HG03139 (cell line): Measurements from ENCODE around the gene DAD1.
"Not testable (repeated sequence)": the region's sequence is repeated elsewhere in the genome, so short reads cannot be mapped to it uniquely, and the experiment has no call there.

ENCODE experiments used
- ATAC-seq: cut with Tn5 transposase; IDR thresholded peaks from one replicate; pipeline ENCODE4 v1.9.1; 2021; ENCODE audit not compliant: unreplicated experiment

Gene DAD1

DNA sequence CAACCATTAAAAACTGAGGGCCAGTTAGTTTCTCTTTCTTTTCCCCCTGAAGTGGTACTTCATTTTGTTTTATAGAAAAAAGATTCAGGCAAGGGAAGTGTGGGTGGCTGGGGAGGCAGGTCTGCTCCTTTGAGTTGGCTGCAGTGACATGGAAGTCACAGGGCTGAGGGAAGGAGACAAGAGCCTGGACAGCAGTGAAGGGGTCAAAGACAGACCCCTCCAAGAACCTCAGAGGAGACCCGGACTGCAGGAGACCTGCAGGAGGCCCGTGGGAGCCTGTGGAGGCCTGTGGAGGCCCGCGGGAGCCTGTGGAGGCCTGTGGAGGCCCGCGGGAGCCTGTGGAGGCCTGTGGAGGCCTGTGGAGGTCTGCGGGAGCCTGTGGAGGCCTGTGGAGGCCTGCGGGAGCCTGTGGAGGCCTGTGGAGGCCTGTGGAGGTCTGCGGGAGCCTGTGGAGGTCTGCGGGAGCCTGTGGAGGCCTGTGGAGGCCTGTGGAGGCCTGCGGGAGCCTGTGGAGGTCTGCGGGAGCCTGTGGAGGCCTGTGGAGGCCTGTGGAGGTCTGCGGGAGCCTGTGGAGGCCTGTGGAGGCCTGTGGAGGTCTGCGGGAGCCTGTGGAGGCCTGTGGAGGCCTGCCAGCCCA, 35.0 kb downstream of the DAD1 start:
- ATAC-seq: not testable (repeated sequence)

DNA sequence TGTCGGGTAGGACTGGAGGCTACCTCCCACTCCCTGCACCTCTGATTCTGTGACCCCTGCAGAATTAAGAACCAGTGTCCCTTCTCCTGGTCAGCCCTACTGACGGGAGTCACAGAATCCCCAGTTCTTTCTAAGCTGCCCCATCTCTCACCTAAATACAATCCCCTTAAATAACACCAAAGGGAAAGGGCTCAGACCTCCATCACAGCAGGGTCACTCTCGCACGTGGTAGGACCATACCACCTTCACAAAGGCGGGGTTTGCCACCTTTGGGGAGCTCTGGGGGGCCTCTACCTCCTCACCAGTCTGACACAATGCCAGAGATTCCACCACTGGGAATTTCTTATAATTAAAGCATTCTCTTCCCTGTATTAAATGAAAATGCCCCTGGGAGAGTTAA, 35.6 kb downstream of the DAD1 start:
- no peak for ATAC-seq

DNA sequence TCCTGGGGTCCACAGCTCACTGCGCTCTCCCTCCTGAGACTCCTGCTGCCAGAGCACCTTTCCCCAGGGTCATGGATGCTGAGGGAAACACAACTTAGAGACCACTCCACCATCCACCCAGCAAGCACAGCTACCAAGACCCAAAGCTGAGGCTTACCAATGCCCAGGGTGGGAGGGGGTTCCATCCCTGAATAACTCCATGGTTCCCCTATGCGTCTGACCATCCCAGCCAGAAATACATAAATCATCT, 36.3 kb downstream of the DAD1 start:
- no peak for ATAC-seq

DNA sequence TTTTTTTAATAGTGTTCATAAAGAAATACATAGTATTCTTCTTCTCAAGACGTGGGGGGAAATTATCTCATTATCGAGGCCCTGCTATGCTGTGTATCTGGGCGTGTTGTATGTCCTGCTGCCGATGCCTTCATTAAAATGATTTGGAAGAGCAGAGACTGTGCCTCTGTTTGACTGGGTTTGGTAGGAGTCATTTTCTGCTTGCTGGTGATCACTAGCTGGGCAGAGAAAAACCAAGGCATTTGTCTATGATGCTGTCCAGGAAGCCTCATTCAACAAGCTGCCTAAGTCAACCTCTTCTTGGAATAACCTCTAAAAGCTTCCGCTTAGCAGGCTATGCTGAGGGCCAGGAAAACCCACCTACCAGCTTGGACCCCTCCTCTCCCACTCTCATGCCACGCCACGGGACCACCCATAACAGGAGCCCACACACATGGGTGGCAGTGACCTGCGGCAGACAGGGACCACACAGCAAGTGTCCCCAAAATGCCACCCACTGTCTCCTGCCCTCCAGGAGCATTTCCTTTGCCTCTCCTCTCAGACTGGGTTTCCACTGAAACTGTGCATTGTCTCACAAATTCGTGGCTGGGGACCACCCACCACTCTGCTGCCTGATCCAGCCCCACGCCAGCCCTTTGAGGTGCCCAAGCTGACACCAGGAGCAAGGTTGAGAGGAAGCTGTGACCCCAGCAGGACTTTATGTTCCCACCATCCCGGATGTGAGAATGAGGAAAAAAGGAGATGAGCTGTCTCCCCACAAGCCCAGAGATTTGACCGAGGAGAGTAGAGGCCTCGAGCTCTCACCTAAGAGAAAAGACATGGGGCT, 36.8 kb downstream of the DAD1 start:
- ATAC-seq: no peak

DNA sequence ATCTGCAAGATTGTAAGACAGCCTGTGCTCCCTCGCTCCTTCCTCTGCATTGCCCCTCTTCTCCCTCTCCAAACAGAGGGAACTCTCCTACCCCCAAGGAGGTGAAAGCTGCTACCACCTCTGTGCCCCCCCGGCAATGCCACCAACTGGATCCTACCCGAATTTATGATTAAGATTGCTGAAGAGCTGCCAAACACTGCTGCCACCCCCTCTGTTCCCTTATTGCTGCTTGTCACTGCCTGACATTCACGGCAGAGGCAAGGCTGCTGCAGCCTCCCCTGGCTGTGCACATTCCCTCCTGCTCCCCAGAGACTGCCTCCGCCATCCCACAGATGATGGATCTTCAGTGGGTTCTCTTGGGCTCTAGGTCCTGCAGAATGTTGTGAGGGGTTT, 37.4 kb downstream of the DAD1 start:
- no peak for ATAC-seq

DNA sequence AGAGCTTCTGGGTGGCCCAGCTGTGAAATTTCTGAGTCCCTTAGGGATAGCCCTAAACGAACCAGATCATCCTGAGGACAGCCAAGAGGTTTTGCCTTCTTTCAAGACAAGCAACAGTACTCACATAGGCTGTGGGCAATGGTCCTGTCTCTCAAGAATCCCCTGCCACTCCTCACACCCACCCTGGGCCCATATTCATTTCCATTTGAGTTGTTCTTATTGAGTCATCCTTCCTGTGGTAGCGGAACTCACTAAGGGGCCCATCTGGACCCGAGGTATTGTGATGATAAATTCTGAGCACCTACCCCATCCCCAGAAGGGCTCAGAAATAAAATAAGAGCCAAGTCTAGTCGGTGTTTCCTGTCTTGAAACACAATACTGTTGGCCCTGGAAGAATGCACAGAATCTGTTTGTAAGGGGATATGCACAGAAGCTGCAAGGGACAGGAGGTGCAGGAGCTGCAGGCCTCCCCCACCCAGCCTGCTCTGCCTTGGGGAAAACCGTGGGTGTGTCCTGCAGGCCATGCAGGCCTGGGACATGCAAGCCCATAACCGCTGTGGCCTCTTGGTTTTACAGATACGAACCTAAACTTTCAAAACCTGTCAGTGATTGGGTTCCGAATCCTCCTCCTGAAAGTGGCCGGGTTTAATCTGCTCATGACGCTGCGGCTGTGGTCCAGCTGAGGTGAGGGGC, 38.9 kb downstream of the DAD1 start:
- peak; percentile 41 for ATAC-seq

DNA sequence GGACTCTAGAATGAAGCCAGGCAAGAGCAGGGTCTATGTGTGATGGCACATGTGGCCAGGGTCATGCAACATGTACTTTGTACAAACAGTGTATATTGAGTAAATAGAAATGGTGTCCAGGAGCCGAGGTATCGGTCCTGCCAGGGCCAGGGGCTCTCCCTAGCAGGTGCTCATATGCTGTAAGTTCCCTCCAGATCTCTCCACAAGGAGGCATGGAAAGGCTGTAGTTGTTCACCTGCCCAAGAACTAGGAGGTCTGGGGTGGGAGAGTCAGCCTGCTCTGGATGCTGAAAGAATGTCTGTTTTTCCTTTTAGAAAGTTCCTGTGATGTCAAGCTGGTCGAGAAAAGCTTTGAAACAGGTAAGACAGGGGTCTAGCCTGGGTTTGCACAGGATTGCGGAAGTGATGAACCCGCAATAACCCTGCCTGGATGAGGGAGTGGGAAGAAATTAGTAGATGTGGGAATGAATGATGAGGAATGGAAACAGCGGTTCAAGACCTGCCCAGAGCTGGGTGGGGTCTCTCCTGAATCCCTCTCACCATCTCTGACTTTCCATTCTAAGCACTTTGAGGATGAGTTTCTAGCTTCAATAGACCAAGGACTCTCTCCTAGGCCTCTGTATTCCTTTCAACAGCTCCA, 39.6 kb downstream of the DAD1 start:
- ATAC-seq: no peak

DNA sequence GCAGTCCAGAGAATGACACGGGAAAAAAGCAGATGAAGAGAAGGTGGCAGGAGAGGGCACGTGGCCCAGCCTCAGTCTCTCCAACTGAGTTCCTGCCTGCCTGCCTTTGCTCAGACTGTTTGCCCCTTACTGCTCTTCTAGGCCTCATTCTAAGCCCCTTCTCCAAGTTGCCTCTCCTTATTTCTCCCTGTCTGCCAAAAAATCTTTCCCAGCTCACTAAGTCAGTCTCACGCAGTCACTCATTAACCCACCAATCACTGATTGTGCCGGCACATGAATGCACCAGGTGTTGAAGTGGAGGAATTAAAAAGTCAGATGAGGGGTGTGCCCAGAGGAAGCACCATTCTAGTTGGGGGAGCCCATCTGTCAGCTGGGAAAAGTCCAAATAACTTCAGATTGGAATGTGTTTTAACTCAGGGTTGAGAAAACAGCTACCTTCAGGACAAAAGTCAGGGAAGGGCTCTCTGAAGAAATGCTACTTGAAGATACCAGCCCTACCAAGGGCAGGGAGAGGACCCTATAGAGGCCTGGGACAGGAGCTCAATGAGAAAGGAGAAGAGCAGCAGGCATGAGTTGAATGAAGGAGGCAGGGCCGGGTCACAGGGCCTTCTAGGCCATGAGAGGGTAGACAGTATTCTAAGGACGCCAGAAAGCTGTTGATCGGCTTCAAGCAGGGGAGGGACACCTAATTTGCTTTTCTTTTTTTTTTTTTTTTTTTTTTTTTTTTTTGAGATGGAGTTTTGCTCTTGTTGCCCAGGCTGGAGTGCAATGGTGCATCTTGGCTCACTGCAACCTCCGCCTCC, 40.9 kb downstream of the DAD1 start:
- no peak for ATAC-seq

DNA sequence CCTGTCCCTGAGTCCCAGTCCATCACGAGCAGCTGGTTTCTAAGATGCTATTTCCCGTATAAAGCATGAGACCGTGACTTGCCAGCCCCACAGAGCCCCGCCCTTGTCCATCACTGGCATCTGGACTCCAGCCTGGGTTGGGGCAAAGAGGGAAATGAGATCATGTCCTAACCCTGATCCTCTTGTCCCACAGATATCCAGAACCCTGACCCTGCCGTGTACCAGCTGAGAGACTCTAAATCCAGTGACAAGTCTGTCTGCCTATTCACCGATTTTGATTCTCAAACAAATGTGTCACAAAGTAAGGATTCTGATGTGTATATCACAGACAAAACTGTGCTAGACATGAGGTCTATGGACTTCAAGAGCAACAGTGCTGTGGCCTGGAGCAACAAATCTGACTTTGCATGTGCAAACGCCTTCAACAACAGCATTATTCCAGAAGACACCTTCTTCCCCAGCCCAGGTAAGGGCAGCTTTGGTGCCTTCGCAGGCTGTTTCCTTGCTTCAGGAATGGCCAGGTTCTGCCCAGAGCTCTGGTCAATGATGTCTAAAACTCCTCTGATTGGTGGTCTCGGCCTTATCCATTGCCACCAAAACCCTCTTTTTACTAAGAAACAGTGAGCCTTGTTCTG, 41.6 kb downstream of the DAD1 start:
- no peak for ATAC-seq

DNA sequence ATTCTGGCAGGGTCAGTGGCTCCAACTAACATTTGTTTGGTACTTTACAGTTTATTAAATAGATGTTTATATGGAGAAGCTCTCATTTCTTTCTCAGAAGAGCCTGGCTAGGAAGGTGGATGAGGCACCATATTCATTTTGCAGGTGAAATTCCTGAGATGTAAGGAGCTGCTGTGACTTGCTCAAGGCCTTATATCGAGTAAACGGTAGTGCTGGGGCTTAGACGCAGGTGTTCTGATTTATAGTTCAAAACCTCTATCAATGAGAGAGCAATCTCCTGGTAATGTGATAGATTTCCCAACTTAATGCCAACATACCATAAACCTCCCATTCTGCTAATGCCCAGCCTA, 42.3 kb downstream of the DAD1 start:
- no peak for ATAC-seq

DNA sequence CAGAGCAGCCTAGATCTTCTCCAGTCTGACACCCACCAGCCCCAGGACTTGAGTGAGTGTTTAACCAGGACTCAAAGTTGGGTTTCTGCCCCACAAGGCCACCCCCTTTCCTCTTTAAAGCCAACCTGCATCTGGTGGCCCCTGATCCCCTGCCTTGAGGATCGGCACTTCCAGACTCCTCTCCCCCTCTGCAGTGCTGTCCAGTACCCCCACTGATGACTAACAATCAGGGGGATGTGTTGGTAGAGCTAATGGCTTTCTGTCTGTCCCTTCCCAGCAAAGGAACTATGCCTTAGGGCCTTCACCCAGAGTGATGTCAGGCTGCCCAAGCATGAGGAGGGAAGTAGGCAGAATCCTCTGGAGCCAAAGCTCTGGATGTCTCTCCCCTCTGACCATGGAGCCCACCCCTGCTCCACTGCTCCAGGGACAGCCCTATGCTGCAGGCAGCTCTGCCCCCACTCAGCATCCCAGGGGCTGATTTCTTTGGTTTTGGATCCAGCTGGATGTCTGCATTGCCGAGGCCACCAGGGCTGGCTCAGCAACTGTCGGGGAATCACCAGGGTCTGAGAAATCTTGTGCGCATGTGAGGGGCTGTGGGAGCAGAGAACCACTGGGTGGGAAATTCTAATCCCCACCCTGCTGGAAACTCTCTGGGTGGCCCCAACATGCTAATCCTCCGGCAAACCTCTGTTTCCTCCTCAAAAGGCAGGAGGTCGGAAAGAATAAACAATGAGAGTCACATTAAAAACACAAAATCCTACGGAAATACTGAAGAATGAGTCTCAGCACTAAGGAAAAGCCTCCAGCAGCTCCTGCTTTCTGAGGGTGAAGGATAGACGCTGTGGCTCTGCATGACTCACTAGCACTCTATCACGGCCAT, 42.9 kb downstream of the DAD1 start:
- ATAC-seq: no peak

DNA sequence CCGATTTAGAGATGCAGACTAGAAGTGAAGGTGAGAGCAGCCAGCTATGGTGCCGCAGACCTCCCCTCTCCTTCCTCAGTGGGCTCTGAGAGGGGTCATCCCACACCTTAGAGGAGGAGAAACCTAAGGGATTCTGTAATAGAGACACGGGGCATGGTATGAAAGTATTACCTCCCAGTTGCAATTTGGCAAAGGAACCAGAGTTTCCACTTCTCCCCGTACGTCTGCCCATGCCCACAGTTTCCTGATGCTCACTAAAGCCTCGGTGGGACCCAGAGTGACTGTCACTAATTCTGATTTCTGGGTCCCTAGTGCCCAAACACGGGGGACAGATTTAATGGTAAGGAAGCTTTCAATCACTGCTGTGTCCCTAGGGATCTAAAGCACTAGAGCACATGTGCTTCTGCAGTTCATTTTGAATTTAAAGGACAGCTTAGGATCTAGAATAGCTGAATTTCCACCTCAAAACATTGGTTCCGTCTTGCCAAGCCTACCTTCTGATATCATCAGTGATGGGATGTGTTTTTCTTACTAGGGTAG, 44.1 kb downstream of the DAD1 start:
- ATAC-seq: no peak

DNA sequence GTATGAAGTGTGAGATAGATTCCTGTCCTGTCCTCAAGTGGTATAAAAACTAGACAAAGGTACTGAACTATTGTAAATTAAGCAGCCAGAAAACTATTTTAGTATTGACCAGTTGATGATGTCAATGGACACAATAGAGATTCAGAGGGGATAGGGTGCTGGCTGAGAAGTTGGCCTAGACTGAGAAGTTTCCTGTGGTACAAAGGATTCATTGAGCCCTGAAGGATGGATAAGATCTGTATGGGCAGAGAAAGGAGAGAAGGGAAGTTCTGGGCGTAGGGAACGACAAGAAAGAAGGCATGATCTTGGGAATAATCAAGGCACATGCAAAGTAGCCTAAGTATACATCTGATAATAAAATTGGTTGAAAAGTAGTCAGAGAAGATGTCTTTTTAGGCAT, 44.6 kb downstream of the DAD1 start:
- no peak for ATAC-seq

DNA sequence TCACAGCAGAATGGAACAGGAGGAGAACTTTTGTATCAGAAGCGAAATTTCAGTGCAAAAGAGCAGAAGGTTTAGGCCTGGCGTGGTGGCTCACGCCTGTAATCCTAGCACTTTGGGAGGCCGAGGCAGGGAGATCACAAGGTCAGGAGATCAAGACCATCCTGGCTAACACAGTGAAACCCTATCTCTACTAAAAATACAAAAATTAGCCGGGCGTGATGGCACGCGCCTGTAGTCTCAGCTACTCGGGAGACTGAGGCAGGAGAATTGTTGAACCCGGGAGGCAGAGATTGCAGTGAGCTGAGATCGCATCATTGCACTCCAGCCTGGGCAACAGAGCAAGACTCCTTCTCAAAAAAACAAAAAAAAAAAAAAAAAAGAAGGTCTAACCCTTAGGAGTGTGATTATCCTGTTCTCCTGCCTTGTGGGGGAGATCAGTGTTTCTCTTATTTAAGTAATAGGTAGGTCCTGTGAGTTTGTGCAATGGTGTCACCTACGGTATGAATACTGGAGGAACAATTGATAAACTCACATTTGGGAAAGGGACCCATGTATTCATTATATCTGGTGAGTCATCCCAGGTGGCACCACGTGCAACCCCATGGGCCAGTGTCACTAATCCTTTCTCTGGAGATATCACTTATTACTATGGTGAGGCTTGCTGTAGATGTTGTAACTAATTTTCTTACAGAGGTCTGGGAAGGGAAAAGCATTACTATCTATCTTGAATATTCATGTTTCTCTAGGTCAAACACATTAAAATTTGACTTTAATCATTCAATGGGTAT, 45.3 kb downstream of the DAD1 start:
- not testable (repeated sequence) for ATAC-seq

DNA sequence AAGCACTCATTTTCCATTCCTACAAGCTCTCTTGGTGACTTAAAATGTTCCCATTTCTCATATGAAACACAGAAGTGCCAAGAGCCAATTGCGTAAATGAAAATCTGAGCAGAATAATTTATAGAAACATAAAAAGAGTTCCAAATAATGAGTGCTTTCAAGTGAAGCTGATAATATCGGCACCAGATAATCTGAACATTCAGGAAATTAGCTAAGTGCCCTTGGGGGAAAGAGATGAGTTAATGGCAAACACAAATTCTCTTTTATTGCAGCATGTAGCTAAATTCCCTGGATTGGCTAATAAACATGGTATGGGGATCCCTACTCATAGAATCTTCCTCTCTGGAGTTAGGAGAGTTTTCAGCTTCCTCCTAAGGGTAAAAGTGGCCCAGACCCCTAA, 46.7 kb downstream of the DAD1 start:
- ATAC-seq: no peak

DNA sequence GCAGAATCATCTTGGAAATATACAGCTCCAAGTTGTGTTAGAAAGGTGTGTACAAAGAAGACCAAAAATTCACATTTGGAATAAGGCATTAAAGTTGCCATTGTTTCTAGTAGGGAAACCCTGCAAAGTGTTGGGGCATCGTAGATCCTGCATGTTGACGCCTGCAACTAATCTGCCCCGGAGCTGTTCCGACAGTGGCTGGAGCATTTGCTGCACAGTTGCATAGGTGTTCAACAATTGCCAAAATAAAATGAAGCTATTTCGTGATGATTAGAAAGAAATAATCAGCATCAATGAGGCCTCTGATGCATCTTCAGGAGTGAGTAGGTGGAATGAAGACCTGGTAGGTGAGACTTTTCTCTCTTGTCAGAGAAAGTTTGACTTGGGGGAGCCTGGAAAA, 47.3 kb downstream of the DAD1 start:
- no peak for ATAC-seq

DNA sequence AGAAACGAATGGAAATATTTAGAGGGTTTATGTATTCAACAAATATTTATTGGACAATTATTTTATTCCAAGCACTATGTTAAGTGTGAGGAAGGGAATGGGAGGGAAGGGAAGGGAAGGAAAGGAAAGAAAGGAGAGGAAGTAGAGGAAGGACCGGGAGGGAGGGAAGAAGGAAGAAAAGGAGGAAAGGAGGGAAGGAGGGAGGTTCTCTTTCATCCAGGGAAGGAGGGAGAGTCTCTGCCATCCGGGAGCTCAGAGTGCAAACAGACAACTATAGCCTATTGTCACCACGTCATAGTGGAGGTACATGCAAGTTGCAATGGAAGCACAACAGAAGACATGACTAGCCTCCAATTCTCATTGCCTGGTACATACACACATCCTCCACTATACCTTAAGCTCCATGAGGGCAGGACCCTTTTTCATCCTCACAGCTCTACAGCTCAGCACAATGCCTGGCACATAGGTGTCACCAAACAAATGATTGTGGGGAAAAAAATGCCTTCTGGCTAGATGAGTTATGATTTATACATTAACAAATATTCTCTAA, 48.1 kb downstream of the DAD1 start:
- ATAC-seq: no peak

DNA sequence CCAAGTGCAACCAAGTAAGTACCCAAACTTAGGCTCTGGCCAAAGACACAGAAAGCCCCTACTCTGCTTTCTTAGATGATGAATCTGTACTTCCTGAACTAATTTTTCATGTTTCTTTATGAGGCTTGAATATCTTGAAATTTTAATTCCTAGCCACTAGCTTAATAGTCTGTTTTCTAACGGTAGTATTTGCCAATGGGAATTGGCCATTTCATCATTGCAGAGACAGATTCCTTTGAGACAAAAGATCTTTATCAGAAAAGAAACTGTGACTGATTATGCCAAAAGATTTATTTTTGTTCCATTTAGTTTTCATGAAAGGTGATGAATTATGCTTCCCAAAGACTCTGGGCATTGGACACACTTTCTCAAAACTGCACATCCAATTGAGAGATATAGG, 48.7 kb downstream of the DAD1 start:
- ATAC-seq: no peak
